Progenitor cell of endocrine pancreas (in vitro differentiated cells): ENCODE measurements around the gene LRRTM1. TPM values are rescaled to one million over a fixed set of nuclear protein-coding genes. Genes with fewer than 3 reads are reported as not detected.

Experiments used
- DNase-seq: peaks from one replicate; pipeline ENCODE4 v3.0.0; 2021; ENCODE audit warnings: low spot score; ENCODE audit not compliant: unreplicated experiment
- H3K27ac Mint-ChIP-seq: 2 replicates; pipeline ENCODE4 v1.8.0; 2021; ENCODE audit warnings: mild to moderate bottlenecking, moderate library complexity, mixed read lengths
- H3K27me3 Mint-ChIP-seq: 2 replicates; pipeline ENCODE4 v1.8.0; 2021; ENCODE audit warnings: mixed read lengths
- H3K36me3 Mint-ChIP-seq: 2 replicates; pipeline ENCODE4 v1.8.0; 2022; ENCODE audit warnings: mixed read lengths; ENCODE audit not compliant: insufficient read depth
- H3K4me1 Mint-ChIP-seq: 2 replicates; pipeline ENCODE4 v1.8.0; 2021; ENCODE audit warnings: low read depth, mixed read lengths
- H3K4me3 Mint-ChIP-seq: 2 replicates; pipeline ENCODE4 v1.8.0; 2021; ENCODE audit warnings: low read depth, mild to moderate bottlenecking, moderate library complexity, mixed read lengths
- H3K9me3 Mint-ChIP-seq: 2 replicates; pipeline ENCODE4 v1.8.0; 2021; ENCODE audit warnings: low read depth, mixed read lengths
- long read RNA-seq: library from polyadenylated mRNA; unstranded; transcript quantifications from one replicate; pipeline ENCODE4 v2.0.0, GENCODE V29; 2020
- total RNA-seq: library from RNA; stranded (reverse); gene quantifications from 2 replicates; pipeline ENCODE4 v1.2.1, GENCODE V29; 2021
- TF ChIP-seq, protein P1 (sequence below): fragments of 200-600 bp; sonication (generic); IDR thresholded peaks from one replicate; pipeline ENCODE4 v1.5.0; 2021; ENCODE audit warnings: antibody characterized with exemption, mild to moderate bottlenecking; ENCODE audit not compliant: unreplicated experiment

Gene LRRTM1, protein sequence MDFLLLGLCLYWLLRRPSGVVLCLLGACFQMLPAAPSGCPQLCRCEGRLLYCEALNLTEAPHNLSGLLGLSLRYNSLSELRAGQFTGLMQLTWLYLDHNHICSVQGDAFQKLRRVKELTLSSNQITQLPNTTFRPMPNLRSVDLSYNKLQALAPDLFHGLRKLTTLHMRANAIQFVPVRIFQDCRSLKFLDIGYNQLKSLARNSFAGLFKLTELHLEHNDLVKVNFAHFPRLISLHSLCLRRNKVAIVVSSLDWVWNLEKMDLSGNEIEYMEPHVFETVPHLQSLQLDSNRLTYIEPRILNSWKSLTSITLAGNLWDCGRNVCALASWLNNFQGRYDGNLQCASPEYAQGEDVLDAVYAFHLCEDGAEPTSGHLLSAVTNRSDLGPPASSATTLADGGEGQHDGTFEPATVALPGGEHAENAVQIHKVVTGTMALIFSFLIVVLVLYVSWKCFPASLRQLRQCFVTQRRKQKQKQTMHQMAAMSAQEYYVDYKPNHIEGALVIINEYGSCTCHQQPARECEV
- total RNA-seq, result 1.6 and 1.9 TPM in 2 replicates
- long read RNA-seq, partial matches to known transcripts, result 0 of 7 reads
- long read RNA-seq, other reads (novel, unspliced or antisense), result 4 of 7 reads

DNA sequence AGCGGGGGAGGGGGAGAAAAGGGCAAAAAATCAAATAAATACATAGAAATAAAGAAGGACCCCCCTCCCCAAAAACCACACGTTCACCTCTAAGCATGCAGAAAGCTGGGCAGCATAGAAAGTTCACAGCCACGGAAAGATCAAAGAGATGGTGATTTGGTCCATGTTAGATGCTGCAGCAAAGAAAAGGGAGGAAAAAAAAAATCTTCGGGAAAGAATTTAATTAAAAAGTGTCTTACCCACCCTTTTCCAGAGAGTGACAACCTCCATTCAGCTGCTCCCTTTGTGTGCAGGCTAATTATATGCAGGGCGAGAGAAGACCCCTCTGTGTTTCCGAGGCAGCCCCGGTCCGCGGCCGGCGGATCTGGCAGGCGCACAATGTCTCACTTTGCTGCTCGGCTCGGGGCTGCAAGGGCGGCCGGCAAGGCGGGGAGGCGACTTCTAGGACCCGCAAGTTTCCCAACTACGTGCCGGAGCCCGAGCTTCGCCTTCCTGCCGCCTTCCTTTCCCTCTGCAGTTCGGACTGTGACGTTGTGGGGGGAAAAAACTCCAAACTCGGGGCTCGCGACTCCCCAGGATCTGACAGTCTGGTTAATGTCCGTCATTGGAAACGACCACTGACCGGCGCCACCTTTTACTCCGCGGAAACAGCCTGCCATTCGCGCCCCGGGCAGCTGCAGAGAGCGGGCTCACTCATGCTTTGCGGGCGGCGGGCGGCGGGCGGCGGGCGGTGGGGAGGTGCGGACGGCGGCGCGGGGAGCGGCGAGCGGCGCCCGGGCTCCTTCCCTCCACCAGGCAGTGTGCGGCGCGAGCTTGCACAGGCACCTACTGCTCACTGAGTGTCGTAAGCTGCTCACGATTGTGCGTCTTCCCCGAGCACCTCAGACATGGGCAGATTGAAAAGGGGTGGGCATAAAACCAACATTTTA is at the start of gene LRRTM1:
TSS of gene LRRTM1 (minus strand) at position 844 of the 929 bp plus-strand sequence. CDS start 933 bp downstream, outside the sequence.
- peak; percentile 21 for DNase-seq
- peaks cover 7% of the 10 kb centered on the region for H3K4me1 Mint-ChIP-seq
- TF ChIP-seq, protein P1, sequence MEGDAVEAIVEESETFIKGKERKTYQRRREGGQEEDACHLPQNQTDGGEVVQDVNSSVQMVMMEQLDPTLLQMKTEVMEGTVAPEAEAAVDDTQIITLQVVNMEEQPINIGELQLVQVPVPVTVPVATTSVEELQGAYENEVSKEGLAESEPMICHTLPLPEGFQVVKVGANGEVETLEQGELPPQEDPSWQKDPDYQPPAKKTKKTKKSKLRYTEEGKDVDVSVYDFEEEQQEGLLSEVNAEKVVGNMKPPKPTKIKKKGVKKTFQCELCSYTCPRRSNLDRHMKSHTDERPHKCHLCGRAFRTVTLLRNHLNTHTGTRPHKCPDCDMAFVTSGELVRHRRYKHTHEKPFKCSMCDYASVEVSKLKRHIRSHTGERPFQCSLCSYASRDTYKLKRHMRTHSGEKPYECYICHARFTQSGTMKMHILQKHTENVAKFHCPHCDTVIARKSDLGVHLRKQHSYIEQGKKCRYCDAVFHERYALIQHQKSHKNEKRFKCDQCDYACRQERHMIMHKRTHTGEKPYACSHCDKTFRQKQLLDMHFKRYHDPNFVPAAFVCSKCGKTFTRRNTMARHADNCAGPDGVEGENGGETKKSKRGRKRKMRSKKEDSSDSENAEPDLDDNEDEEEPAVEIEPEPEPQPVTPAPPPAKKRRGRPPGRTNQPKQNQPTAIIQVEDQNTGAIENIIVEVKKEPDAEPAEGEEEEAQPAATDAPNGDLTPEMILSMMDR, result no peak
- no peaks in the 10 kb centered on the region for H3K36me3 Mint-ChIP-seq
- H3K9me3 Mint-ChIP-seq, result no peaks in the 10 kb centered on the region
- peak within 1 kb of the TSS; percentile 59 for H3K27ac Mint-ChIP-seq
- peaks cover 84% of the 10 kb centered on the region for H3K27me3 Mint-ChIP-seq
- H3K4me3 Mint-ChIP-seq, result peak within 1 kb of the TSS; percentile 77

DNA sequence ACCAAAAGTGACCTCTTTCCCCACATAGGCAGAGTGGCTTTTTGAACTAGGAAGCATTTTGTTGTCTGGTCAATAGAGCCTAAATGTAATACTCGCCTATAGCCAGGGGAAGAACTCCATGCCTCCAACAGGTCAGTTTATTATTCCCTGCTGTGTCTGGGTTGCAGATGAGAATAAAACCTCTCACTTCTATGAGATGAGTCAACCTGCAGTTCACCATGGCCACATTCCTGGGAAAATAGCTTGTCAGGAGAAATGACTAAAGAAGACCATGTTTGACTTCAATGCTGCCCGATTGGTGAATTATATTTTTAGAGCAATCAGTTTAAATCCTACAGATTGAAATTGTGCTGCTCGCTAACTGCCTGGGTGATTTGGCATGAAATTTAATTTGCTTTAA is 46.7 kb upstream of the LRRTM1 start:
- no peaks in the 10 kb centered on the region for H3K4me1 Mint-ChIP-seq
- H3K9me3 Mint-ChIP-seq, result no peaks in the 10 kb centered on the region
- no peak overlapping the region for H3K27ac Mint-ChIP-seq
- TF ChIP-seq, protein P1, result no peak
- no peaks in the 10 kb centered on the region for H3K36me3 Mint-ChIP-seq
- DNase-seq, result no peak
- peaks cover 9% of the 10 kb centered on the region for H3K27me3 Mint-ChIP-seq
- no peak overlapping the region for H3K4me3 Mint-ChIP-seq

DNA sequence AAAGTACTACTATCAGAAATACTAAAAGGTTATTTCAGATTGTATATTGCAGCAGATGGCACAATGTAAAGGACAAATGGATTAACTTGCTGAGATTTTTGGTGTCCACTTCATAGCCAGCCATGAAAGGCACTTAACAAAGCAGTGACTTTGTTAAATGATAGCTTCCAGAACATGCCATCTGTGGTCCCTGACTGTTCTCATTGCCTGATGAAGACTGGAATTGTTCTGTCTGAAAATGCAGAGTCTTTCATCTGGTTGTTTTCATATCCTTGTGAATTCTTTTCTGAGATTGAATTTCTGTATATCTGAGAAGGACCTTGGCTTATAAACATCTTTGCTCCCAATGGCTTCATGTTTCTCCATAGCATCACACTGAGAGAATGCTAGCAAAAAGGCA is 44.4 kb upstream of the LRRTM1 start:
- H3K4me1 Mint-ChIP-seq, result no peaks in the 10 kb centered on the region
- DNase-seq, result no peak
- TF ChIP-seq, protein P1, result no peak
- H3K9me3 Mint-ChIP-seq, result no peaks in the 10 kb centered on the region
- peaks cover 9% of the 10 kb centered on the region for H3K27me3 Mint-ChIP-seq
- H3K36me3 Mint-ChIP-seq, result no peaks in the 10 kb centered on the region
- no peak overlapping the region for H3K27ac Mint-ChIP-seq
- no peak overlapping the region for H3K4me3 Mint-ChIP-seq

DNA sequence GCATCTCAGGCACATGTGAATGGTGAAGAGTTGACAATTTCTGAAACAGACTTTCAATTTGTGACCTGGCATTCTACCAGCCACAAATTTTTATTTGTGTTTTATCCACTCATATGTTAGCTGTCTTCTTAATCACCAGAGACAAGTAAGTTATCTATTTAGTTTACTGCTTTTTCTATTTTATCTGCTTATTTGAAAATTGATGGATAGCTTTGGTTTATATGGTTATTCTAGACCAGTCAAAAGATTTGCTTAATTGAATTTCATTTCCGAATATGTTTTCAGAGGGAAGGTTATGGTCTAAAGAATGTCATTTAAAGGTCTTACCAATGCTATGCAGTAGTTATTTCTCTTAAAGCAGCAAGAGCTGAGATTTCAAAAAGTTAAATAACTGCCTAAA is 43.5 kb upstream of the LRRTM1 start:
- Mint-ChIP-seq H3K36me3 (no peaks in the 10 kb centered on the region), H3K27ac (no peak overlapping the region)

More for the DNA sequence above, 43.5 kb upstream of the LRRTM1 start:
- TF ChIP-seq, protein P1, result no peak
- H3K27me3 Mint-ChIP-seq, result peaks cover 9% of the 10 kb centered on the region
- no peaks in the 10 kb centered on the region for H3K9me3 Mint-ChIP-seq
- no peaks in the 10 kb centered on the region for H3K4me1 Mint-ChIP-seq
- DNase-seq, result no peak
- H3K4me3 Mint-ChIP-seq, result no peak overlapping the region
